GM18526 (cell line): ENCODE results near the gene POLR2C.

ENCODE experiments used
- POLR2A ChIP-seq: IDR thresholded peaks from 3 replicates; pipeline ENCODE4 v1.6.1; 2011; ENCODE audit not compliant: insufficient read length; ENCODE audit errors: extremely low read depth

Gene POLR2C

DNA sequence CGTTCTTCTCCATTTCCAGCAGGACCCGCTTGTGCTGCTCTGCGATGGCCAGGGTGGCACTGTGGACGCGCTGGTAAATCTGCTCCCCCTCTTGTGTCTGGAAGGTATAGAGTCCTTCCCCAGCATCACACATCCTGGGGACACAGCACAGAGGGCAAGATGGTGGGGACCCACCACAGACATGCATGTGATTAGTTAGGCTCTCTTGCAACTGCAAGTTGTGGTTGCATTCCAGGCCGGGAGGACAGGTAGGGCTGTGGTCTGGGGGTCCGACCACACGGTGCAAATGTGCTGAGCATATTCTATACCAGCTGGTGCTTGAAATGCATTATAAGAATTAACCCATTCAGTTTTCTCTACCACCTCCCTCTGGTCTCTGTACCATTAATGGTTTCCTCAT is 11.4 kb downstream of the POLR2C start:
- no peak for TF ChIP-seq POLR2A

DNA sequence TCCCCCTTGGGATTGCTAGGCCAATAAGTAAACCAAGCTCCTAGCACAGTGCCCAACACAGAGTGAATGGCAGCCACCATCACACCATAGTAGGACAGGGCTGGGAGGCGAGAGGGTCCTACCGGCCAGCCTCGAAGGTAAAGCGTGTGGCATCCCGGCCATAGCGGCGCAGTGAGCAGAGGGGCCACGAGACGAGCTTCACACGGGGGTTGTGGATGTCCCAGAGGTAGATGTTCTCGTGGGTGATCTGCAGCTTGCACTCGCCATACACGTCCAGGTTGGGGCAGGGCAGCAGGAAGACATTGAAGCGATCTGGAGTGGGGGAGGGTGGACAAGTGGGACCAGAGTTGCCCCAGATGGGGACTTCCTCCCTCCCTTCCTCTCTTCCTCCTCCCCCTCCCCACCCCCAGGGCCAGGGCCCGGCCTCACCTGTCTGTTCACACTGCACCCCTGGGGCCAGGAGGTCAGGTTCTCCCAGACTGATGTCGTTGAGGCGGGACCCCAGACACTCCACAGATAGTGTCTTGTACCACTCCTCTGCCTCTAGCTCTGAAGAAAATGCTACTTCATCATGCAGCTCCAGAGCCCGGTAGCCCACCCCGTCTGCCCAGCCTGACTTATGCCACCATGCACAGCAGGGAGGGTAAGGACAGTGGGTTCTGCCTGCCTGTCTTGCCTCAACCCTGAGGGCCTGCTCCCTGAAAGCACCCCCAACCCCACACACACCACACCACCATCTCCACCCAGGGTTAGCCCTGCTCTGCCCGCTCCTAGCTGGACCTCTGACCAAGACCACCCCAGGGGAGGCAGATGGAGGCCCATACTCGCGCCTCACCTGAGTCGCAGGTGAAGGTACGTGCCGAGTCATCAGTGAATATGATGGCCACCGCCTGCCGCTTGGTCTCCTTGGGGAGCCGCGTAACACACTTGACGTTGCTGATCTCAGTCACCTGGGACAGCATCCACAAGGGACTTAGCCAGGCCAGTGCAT is 12.5 kb downstream of the POLR2C start:
- no peak for TF ChIP-seq POLR2A

DNA sequence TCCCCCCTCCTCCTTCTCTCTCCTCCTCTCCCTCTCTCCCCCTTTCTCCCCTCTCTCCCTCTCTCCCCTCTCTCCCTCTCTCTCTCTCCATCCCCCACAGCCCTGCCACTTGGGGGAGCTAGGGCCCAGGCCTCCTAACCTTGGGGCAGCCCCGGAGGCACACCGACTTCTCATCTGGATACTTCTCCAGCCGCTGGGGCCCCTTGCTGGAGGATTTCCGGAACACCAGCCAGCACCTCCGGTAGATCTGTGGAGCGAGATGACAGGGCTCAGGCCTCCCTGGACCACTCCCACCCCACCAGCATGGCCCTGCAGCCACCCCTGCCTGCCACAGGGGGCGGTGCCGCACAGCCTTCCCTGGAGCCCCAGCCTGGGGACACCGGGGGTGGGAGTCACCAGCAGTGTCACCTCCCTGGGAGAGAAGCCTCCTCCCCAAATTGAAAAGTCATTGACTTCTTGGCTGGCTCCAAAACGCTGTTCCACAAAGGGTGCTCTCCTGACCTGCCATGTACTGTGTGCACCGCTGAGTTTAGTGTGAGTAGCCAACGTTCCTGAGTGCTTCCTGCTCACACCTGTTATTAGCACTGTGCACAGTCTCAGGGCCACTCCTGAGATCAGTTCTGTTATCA is 13.3 kb downstream of the POLR2C start:
- TF ChIP-seq POLR2A: no peak

DNA sequence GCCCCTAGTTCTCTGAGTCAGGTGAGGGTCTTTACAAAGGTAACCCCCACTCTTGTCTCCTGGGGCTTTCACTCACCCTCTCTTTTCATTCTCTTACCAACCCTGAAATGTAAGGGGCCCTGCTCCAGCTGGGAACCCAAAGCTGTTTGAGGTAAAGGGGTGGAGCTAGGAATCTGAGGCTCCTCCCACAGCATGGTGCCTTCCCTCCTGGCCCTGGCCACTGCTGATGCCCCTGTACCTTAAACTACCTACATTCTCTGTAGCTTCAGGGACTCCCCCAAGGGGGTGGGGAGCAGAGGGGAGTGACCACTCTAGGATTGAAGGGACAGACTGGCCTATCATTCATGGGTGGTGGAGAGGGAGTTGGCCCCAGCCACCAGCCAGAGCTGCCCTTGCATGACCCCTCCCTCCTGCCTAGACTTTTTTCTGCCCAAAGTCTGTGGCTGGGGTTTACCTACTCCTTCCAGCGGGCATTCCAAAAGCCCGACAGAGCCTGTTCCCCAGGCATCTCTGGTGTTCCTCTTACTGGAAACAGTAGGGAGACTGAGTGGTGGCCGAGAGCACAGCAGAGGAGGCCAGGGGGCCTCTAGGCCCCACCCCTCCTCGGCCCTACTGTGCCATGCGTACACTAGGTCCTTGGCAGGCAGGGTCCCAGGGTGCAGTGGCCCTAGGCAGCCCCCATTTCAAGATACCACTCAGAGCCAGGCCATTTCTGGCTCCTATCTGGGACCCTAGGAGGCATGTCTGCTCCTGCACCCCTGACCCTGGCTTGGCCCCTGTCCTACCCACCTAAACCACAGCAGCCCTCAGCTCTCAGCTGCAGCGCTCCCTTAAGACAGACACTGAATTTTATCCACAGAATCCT is 14.3 kb downstream of the POLR2C start:
- no peak for TF ChIP-seq POLR2A

DNA sequence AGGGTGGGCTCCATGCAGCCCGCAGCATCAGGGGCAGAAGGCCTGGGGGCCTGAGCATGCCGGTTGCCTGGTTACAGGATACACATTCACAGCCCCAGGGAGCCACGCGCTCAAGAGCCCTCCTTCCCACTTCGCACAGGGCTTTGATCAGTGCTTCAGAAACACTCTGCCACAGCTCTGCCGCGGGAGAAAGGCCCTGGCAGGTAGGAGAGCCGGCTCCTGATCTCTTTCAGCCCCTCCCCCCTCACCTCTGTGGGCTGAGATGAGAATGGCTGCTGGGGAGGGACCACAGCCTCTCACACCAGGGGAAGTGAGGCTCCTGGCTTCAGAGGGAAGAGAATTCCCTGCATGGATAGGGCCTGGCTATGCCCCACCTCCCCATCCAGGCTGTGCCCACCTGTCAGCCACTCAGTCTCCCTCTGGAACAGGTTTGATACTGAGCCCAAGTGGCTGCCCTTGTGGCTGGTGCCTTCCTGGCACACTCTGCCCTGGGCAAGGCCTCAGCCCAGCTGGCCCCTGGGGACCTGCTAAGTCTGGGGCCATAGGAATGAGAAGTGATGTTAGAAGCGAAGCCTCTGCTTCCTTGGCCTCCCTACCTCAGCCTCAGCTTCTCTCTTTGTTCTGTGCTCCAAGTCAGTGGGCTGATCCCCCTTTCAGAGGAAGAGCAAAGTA is 15.2 kb downstream of the POLR2C start:
- TF ChIP-seq POLR2A: no peak

DNA sequence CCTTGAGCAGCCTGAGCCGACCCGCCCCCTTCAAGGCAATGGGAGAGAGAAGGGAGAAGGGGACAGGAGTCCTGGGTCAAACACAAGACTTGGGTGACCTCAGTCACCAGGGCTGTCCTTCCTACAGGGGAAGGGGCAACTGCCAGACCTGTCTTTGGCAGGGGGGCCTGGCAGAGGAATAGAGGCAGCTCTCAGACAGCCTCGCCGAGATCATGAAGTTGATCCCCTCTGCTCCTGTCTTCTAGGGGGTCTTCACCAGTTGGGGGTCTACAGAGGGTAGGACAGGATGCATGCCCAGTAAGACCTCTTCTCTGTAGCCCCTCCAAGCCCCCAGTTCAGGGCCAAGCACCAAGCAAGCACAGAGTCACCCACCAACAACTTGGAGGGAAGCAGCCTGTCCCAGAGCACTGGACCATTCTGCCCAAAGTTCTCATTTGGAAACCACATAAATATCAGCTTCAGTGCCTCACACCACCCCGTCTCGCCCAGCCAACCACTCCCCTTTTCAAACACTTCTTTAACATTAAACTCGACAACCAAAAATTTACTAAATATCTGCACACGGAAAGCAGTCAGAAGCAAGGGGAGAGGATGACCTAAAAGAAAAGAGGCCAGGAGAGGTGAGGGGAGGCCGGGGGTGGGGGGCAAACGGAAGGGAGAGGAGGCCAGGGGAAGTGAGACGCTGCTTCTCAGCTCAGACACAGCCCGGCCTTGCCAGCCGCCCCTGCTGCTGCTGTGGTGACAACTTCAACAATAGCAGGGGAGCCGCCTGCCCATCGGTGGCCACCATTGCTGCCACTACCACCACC is 16.1 kb downstream of the POLR2C start:
- TF ChIP-seq POLR2A: no peak

DNA sequence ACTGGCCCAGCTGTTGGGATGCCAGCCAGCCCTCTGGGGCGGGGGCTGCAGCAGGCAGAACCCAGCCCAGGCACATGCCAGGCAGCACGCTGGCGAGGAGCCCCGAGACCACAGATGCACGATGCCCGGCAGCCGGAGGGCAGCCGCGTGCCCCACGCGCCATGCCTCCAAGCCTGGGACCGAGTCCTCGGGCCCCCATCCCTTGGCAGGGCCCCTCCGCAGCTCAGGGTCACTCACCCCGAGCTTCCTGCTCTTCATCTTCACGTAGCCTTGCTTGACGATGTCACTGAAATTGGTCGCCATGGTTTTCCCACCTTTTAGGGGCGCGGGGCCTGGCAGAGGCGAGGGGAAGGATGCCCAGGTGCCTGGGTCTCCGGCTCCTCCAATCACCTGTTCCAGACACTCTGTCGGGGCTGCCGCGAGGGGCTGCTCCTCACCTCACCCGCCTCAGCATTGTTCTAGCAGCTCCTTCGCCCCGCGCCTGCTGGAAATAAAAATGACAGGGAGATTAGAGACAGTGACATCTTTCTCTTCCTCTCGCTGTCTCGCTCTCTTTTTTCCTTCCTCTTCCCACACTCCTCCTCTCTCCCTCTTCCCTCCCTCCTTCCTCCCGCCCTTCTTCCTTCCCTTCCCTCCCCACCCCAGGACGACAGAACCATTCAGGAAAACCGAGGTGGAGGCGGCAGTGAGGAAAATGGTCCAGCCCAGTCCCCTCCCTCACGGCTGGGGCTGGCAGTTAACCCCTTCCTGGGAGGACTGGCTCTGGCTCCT is 16.9 kb downstream of the POLR2C start:
- TF ChIP-seq POLR2A: no peak

DNA sequence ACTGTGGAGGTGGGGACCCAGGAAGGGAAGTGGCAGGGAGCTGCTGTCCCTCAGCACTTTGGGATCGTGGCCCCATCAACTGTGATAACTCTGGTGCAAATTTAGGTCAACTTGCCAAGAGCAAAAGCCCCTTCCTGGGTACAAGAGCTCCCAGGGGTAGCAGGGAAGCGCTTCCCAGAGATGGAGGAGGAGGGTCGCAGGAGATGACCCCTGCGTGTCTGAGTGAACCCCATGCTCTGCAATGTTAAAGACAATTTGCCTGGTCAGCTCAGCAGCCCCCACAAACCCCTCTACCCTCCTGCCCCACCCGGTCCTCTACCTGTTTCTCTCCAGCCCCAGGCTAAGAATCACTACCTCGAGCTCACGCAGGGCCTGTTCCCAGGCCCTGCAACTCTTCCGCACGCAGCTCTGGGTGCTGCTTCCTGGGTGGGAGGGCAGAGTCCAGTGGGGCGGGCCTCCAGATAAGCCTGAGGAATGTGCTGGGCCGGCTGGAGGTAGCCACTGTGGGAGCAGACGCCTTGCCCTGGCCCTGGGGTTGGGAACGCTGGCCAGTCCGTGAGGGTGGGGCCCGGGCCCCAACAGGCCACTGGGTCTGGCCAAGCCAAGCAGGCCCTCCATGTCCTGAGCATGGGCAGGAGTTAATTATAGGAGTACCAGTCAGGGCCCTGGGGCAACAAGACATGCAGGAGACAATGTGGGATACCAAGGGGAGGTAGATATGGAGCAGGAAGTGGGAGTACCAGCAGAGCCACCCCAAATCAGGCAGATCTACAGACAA is 17.7 kb downstream of the POLR2C start:
- TF ChIP-seq POLR2A: no peak

DNA sequence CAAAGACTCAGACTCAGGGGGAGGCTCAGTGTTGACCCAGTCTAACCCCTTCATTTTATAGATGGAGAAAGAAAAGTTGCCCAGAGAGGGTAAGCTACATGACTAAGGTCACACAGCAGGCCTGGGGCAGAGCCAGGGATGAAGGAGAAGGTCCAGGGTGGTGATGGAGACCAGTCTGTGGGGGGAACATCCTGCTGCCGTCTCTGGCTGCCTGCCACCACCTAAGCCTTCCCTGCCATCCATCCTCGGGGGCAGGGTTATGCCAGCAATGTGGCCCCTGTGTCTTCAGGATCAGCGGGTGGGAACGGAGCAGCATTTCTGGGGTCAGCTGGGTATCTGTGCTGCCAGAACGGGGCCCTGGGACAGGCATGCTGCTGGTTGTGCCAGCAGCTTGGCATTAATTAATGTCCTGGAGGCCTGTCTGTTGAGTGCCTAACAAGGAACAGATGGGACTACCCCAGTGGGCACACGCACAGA is 18.3 kb downstream of the POLR2C start:
- no peak for TF ChIP-seq POLR2A

DNA sequence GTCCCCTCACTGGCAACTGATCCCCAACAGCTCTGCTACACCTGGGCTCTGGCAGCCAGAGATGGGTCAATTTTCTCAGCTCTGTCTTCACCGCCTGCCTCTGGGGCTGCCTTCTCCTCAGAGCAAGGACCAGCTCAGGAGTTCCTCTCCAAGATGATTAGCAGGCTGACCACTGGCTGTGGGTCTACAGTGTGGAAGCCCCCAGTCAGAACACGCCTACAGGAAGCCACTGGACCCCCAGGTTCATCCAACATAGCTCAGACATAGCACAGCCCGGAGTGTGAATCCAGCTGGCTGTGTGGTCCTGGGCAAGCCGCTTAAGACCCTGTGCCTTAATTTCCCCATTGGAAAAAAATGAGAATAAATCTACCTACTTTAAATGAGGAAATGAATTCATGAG is 18.9 kb downstream of the POLR2C start:
- no peak for TF ChIP-seq POLR2A

DNA sequence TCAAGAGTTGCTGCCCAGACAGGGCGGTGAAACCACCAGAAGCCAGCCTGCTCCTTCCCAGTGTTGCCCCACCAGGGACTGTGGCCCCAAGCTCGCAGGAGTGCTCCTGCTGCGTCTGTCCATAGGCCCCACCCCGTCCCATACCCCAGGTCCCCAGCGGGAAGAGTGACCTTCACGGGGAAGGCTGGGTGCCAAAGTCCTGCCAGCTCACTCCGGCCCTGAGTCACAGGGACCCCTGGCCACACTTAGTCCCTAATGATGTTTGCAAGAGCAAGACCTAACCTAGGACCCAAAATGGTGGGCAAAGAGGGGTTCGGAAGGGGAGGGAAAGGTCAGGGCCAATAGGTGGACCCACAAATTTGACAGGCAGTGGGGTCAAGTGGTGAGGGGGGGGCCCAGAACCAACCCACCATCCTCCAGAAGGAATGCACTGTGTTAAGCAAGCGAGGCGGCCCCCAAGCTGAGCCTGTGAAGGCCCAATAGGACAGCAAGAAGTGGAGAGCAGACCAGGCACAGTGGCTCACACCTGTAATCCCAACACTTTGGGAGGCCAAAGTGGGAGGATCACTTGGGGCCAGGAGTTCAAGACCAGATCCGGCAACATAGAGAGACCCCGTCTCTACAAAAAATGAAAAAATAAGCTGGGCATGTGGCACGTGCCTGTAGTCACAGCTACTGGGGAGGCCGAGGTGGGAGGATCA is 20.5 kb downstream of the POLR2C start:
- TF ChIP-seq POLR2A: no peak
